Endodermal cell (in vitro differentiated cells): ENCODE results near the gene MTG2. TPM values are rescaled to one million over a fixed set of nuclear protein-coding genes. Genes with fewer than 3 reads are reported as not detected.

Source experiments
- DNase-seq: peaks from one replicate; pipeline ENCODE4 v3.0.0-alpha.2; 2017
- H3K27ac ChIP-seq: 2 replicates; pipeline ENCODE4 v1.5.1; 2013; ENCODE audit warnings: mild to moderate bottlenecking, low read depth, low read length, moderate library complexity
- H3K27me3 ChIP-seq: 2 replicates; pipeline ENCODE4 v1.6.1; 2013; ENCODE audit warnings: mild to moderate bottlenecking, low read length, moderate library complexity; ENCODE audit not compliant: insufficient read depth, control insufficient read depth, poor library complexity, severe bottlenecking
- H3K36me3 ChIP-seq: 2 replicates; pipeline ENCODE4 v1.7.0; 2013; ENCODE audit warnings: mild to moderate bottlenecking, low read length, moderate library complexity; ENCODE audit not compliant: control insufficient read depth, insufficient read depth
- H3K4me1 ChIP-seq: one replicate; pipeline ENCODE4 v1.7.0; 2013; ENCODE audit warnings: low read length; ENCODE audit not compliant: control insufficient read depth, insufficient read depth
- H3K4me3 ChIP-seq: 2 replicates; pipeline ENCODE4 v1.5.1; 2013; ENCODE audit warnings: mild to moderate bottlenecking, low read length, moderate library complexity
- H3K9ac ChIP-seq: 2 replicates; pipeline ENCODE4 v1.6.1; 2013; ENCODE audit warnings: mild to moderate bottlenecking, low read length, moderate library complexity; ENCODE audit not compliant: poor library complexity, severe bottlenecking; ENCODE audit errors: extremely low read depth
- H3K9me3 ChIP-seq: 2 replicates; pipeline ENCODE4 v1.6.1; 2013; ENCODE audit warnings: mild to moderate bottlenecking, low read length, moderate library complexity; ENCODE audit not compliant: control insufficient read depth
- H3K27ac Mint-ChIP-seq: 2 replicates; pipeline ENCODE4 v1.8.0; 2020; ENCODE audit warnings: mixed read lengths
- H3K27me3 Mint-ChIP-seq: 2 replicates; pipeline ENCODE4 v1.8.0; 2021; ENCODE audit warnings: mild to moderate bottlenecking, mixed read lengths; ENCODE audit not compliant: insufficient read depth
- H3K36me3 Mint-ChIP-seq: 2 replicates; pipeline ENCODE4 v1.8.0; 2020; ENCODE audit warnings: low read depth, mixed read lengths
- H3K4me1 Mint-ChIP-seq: 2 replicates; pipeline ENCODE4 v1.8.0; 2020; ENCODE audit warnings: mixed read lengths
- H3K4me3 Mint-ChIP-seq: 2 replicates; pipeline ENCODE4 v1.8.0; 2020; ENCODE audit warnings: mild to moderate bottlenecking, moderate library complexity, mixed read lengths
- H3K9me3 Mint-ChIP-seq: 2 replicates; pipeline ENCODE4 v1.8.0; 2020; ENCODE audit warnings: mild to moderate bottlenecking, mixed read lengths
- CTCF ChIP-seq: fragments of 200-600 bp; sonication (generic); conservative IDR thresholded peaks from 2 replicates; pipeline ENCODE4 v1.5.0; 2021; ENCODE audit warnings: antibody characterized with exemption, mild to moderate bottlenecking
- WGBS, 2 experiments: methylation state at CpG; one replicate each; pipeline versions ENCODE4 v1.1.5 to v1.1.7; 2013; ENCODE audit warnings: missing lambda C conversion rate in 2 of 2, mixed read lengths in 1 of 2; ENCODE audit not compliant: insufficient coverage in 1 of 2, insufficient read length in 1 of 2; 5-methylcytosine and 5-hydroxymethylcytosine counted together
- total RNA-seq, 2 donors: library from RNA; stranded (reverse); fragmentation: NEBNext Ultra II Directional in 1 of 2; extraction: Animal tissue kit (Norgen Biotek cat#: 25700) in 1 of 2; gene quantifications; 2 replicates in 1 of 2; 3 replicates in 1 of 2; pipeline ENCODE4 v1.2.1, GENCODE V29; 2021

Gene MTG2
- total RNA-seq, 2 donors from 2014 or later = 28.2 to 29.6 TPM

DNA sequence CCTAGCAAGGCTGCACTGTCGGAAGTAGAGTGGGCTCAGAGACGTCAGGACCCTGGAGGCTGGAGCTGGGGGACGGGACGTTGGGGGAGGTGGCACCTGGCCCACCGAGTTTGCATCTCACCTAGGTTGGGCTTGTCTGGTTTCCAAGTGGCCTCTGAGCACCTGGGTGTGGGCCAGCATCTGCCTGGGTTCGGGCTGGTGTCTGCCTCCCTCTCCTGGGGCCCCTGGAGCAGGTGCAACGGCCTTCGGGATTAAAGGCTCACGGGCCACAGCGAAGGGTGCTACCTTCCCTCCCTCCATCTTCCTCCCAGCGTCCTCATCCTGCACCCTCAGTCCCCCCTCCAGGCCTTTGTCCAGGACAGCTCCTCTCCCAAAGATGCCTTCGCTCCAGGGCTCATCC, 31.2 kb downstream of the MTG2 start:
- Mint-ChIP-seq H3K27me3 (peaks cover 34% of the 10 kb centered on the region), H3K27ac (no peak overlapping the region), H3K4me3 (no peak overlapping the region), H3K9me3 (no peaks in the 10 kb centered on the region), H3K36me3 (no peaks in the 10 kb centered on the region), H3K4me1 (no peaks in the 10 kb centered on the region)
- Histone ChIP-seq H3K9ac (no peak overlapping the region), H3K27me3 (peaks cover 43% of the 10 kb centered on the region), H3K36me3 (no peaks in the 10 kb centered on the region), H3K9me3 (no peaks in the 10 kb centered on the region), H3K4me3 (no peak overlapping the region), H3K4me1 (no peaks in the 10 kb centered on the region), H3K27ac (no peak overlapping the region)
- WGBS, 2 experiments = 74 to 82% methylated on average over 4 to 12 of the region's 12 CpGs
- no peak for DNase-seq
- TF ChIP-seq CTCF = no peak

GRCh38 chr20:62215020-62215990, 32.5 kb downstream of the MTG2 start:
- H3K9me3 Mint-ChIP-seq = no peaks in the 10 kb centered on the region
- Histone ChIP-seq H3K4me3 (no peak overlapping the region), H3K9me3 (no peaks in the 10 kb centered on the region), H3K27me3 (peaks cover 50% of the 10 kb centered on the region), H3K36me3 (no peaks in the 10 kb centered on the region), H3K9ac (no peak overlapping the region), H3K27ac (no peak overlapping the region), H3K4me1 (peaks cover 4% of the 10 kb centered on the region)
- no peak overlapping the region for H3K4me3 Mint-ChIP-seq
- H3K27me3 Mint-ChIP-seq = peaks cover 39% of the 10 kb centered on the region
- DNase-seq = no peak
- 85 to 93% methylated on average over 10 to 29 of the region's 29 CpGs for WGBS, 2 experiments
- H3K36me3 Mint-ChIP-seq = no peaks in the 10 kb centered on the region
- no peak overlapping the region for H3K27ac Mint-ChIP-seq
- H3K4me1 Mint-ChIP-seq = no peaks in the 10 kb centered on the region
- TF ChIP-seq CTCF = no peak

DNA sequence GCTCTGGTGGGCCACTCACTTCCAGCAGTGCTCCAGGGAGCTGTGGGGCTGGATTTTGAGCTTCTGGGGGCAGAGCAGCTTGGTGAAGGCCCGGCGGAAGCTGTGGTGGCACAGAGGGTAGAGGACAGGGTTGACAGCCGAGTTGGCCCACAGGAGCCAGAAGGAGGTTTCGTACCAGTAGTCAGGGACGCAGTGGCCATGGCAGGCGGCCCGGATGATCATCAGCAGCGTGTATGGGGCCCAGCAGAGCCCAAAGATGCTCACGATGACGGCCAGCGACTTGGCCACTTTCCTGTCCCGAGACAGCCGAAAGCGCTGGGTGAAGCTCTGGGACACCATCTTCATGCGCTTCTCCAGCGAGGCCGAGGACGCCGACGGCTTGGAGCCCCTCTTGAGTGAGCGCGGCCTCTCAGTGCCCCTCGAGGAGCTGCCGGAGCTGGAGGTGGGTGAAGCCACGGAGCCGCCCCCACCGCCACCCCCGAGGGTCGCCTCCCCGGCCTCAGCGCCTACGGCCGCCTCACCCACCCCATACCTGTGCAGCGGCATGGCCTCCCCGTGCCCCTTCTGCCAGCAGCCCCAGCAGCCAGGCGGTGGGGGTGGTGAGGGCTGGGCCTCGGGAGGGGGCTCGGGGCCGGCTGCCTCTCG, 33.3 kb downstream of the MTG2 start:
- no peak overlapping the region for H3K27ac Mint-ChIP-seq
- no peaks in the 10 kb centered on the region for H3K9me3 Mint-ChIP-seq
- peaks cover 45% of the 10 kb centered on the region for H3K27me3 Mint-ChIP-seq
- Histone ChIP-seq H3K9ac (no peak overlapping the region), H3K36me3 (no peaks in the 10 kb centered on the region), H3K27me3 (peaks cover 58% of the 10 kb centered on the region), H3K9me3 (no peaks in the 10 kb centered on the region), H3K27ac (no peak overlapping the region), H3K4me1 (peaks cover 4% of the 10 kb centered on the region), H3K4me3 (no peak overlapping the region)
- no peaks in the 10 kb centered on the region for H3K36me3 Mint-ChIP-seq
- WGBS, 2 experiments = 85 to 90% methylated on average over 20 to 40 of the region's 40 CpGs
- no peak for DNase-seq
- H3K4me3 Mint-ChIP-seq = no peak overlapping the region
- no peak for TF ChIP-seq CTCF
- H3K4me1 Mint-ChIP-seq = peaks cover 3% of the 10 kb centered on the region
